ENCODE results near the gene FKBP1A.
A peak's percentile ranks its signal among the peaks of the same experiment; 100 is the strongest.

FKBP1A gene

DNA sequence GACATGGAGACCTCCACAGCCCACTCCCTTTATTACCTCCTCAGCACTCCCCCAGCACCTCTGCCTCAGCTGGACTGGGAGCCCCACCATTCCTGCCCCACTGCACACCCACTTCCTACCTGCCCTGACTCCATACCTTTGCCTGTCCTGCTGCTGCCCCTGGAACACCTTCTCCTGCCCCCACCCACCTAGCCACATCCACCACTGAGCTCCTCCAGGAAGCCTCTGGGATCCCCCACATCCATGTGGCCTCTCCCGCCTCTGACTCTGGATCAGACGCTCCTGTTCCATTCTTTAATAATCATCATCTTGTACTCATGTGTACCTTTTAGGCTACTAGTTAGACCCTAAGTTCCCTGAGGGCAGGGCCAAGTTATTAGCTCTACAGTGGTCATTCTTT is 61.8 kb downstream of the FKBP1A start:
- DNase-seq, result no peak

DNA sequence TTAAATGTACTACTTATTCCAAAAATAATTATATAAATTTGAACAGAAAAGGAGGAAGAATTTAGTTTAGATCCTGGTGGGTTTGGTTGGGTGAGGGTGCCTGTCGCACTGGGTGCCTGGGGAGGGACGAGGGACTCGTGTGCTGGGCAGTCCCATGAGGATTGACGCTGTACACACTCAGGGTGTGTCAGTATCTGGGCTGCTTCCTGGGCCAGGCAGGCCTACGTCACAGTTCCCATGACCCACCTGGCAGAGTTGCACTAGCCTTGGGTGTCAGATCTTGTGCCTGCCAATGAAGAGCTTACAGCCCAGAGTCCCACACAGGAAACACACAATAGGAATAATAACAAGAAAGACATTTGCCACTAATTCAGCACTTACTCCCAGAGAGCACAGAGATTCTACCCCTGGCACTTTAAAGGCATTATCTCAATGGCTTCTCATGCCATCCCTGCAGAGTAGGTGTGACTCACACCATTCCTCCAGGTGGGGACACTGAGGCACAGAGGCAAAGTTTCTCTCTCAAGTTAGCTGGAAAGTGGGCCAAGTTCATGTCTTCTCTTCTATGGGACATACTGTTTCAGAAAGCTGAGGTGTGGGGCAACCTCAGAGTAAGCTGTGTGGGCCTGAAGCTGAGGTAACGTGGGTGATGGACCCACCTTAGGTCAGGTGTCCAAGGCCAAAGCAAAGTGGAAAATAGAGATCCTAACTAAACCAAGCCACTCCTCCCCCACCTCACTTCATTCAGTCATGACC is 62.6 kb downstream of the FKBP1A start:
- peak; percentile 23 for DNase-seq

DNA sequence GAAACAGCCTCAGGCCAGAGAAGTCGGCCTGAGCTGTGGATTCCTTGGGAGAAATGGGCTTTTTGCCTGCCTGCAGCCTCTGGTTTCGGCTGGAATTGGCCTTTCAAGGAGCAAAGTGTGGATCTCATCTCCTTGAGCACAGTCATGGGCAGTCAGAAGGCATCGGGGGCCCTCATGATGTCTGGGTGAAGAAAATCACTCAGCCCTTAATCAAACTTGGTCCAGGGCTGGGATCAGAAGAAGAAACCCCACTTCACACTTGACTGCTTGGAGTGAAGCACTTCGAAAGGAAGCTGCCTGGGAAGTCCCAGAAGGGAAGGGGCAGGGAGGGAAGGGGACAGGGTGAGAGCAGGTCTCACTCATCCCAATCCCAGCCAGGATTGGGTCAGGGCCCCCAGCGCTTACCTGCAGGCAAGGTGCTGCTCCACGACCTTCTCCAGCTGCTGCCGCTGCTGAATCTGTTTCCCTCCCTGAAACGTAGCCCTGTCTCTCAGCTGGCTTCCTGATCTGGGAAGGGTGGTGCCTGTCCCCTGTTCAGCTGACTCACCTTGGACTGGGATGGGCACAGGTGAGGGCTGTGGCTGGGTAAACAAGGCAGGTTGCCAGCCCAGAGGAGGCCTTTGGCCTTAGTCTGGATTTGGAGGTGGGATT is 64.0 kb downstream of the FKBP1A start, which contains the start of gene SDCBP2:
Gene SDCBP2, minus strand, starts transcription at position 460 of the 651 bp plus-strand sequence. CDS start 8,723 bp downstream, outside the sequence.
- no peak for DNase-seq

DNA sequence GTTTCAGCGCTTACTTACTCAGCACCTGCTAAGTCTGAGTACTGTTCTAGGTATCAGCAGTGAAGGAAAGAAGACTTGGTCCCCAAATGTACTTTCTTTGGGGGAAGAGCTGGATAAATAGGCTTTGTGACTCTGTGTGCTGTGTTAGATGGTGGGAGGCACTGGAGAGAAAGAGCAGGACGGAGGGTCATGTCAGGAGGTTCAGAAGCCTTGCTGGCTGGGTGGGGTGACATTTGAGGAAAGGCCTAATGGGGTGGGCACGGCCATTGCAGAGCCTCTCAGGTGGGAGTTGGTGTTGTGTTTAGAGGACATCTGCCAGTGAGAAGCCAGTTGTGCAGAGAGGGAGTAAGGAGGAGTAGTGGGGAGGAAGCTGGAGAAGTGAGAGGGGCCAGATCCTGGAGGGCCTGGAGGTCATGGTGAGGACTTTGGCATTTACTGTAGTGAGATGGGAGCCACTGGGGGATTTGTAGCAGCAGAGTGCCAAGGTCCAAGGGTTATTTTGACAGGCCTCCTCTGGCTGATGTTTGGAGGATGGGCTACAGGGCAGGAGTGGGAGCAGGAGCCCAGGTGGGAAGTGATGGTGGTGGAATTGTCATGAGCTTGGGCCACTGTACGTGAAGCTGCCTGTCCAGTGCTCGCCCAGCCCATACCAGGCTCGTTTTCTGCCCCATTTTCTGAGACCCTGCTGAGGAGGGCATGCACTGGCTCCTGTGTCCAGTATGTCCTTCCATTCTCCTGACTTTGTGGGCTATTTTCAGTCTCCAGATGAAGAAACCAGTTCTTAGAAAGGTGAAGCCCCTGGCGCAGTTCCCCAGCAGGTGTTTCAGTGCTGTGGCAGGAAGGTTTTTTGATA is 64.8 kb downstream of the FKBP1A start:
- no peak for DNase-seq

DNA sequence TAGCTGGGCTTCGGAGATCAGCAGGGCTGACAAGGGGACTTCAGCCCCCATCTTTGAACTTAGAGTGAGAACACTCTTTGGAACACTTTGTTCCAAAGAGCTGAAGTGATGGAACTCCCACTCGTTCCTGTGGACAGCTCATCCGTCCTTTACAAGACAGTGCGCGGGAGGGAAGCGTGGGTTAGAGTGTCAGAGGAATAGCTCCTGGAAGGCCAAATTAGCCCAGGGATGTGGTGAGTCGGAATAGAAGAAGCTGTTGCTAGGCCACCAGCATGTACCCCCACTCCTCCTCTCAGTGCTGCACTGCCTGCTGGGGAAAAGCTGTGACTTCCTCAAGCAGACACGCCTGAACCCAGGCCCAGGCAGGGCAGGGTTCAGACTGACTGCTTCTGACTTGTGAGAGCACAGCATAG is 65.6 kb downstream of the FKBP1A start:
- DNase-seq, result no peak

DNA sequence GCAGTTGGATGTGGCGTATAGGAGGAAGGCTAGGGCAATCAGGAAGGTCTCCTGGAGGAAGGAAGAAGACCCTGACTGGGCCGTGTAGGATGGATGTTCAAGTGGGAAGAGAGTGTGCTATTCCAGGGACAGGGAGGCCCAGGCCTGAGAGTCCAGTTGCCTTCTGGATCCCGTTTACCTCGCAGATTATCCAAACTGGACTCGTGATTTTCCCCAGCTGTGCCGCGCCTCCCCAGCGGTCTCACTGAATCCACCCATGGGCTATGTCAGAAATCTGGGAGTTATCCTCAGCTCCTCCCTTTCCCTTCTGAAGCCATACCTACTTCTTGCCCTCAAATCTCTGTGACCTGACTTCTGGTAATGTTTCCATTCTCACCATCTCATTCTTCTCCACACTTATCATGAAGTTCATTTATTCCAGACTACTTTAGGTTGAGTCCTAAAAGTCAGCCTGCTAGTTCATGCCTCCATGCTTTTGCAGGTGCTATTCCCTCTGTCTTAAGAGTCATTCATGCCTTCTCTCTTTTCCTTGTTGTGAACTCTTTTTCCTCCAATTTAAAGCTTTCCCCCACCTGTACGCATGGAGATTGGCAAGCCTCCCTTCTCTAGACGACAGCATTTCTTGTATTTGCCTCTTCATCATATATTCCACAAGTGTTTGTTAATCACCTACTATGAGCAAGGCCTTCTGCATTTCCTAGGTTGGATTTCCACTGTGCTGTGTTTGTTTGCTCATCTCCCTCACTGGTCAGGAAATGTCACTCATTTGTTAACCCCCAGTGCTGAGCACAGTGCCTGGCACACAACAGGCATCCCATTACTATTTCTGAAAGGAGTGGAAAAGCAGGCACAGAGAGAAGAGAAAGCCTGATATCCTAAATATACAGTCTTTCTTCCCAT is 66.6 kb downstream of the FKBP1A start:
- peak; percentile 20 for DNase-seq

DNA sequence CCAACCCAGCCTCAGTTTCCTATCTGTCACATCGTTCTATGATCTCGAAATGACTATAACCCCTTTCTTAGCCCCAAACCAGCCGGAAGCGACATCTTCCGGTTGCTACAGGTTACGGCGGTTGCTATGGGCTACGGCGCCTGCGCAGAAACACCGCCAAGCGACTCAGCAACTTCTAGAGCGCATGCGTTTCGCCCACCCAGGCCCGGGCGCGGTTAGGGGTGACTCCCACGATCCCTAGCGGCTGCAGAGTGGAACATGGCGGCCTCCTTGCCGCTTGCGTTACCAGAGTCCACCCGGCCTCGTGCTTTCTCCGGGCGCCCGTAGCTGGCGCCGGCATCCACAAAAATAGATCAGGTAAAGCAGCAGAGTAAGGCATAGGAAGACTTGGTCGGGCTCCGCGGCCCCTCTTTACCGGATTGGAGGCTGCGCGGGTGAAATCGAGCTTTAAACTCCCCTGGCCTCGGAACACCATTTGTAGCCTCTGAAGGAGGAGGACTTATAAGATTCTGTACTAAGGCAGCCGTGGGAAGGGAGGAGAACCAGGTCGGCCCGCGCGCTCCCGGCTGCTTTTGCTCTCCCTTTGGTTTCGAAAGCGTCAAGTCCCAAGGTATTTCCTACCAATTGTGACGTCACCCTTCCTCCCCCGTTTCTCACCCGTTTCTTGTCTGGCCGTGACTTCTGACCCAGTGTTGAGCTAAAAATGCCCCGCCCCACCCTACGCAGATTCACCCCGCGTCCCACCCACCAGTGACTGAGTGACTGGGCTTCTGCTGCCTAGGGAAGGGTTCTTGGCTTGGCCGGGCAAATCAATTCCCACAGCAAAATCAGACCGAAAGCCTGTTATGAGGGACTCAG is 67.5 kb downstream of the FKBP1A start:
- DNase-seq, result peak; percentile 99

DNA sequence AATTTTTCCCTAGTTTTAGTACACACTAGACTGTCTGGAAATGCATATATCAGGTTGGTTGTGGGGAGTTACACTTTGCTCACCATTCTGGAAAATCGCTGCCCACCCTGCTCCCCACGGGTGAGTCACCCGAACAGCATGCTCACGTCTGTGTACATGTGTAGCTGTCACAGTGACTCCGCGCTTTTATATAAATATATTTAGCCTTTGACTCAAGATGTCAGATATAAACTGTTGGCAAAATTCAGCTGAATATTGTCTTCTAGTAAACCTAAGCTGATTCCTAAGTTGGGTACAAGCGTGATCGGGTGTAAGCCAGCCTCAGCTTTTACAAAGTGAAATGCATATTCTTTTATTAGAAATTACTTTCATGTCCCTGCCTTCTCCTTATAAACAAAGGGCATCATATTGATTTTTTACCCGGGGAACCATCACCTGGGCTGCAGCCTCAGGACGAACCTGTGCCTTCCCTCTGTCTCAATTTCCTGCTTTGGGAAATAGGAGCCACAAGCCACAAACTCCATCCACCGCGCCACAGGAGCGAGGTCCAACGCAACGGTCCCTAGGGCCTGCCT is 68.2 kb downstream of the FKBP1A start:
- peak; percentile 18 for DNase-seq

DNA sequence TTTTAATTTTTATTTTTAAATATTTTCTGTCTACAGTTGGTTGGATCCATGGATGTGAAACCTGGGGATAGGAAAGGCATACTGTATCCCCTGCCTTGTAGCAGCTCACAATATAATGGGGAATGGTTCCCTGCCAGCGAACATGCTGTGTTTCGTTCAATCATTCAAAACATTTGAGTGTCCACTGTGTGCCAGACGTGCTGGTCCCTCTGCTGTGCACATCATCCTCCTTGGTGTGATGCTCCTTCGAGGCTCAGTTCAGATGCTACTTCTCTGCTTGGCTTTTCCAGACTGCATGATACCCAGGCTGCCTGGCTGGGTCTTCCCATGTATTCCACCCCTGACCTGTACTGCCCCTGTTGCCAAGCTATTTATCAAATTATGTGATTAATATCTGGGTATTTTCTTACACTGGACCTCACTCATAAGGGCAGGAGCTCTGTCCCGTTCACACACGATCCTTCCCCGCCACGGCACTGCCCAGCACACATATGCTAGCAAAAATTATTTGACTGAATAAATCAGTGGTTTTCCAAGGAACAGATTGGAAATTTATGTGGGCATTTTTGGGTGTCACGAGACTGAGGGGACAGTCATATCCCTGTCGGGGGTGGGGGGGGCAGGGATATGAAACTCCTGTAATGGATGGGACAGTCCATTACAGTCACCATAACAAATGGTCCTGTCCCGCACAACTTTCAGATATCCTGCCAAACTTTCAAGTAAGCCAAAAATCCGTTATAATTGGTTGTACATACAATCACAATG is 68.8 kb downstream of the FKBP1A start:
- DNase-seq, result no peak

DNA sequence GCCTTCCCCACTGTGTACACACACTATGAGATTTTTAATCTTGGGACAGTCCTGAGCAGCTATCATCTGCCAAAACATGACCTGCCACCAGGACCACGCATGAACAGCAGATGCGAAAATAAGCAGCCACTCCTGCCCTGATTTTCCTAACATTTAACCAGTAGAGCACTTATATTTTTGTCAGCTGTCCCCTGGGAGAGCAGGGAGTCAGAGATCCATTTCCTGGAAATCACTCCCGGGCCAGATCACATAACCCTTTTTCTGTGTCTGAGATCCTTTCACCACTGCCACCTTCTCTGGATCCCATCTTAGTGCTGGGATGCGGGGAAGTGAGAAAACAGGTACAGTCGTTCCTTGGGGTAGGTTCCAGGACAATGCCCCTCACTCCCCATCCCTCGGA is 69.6 kb downstream of the FKBP1A start:
- no peak for DNase-seq

DNA sequence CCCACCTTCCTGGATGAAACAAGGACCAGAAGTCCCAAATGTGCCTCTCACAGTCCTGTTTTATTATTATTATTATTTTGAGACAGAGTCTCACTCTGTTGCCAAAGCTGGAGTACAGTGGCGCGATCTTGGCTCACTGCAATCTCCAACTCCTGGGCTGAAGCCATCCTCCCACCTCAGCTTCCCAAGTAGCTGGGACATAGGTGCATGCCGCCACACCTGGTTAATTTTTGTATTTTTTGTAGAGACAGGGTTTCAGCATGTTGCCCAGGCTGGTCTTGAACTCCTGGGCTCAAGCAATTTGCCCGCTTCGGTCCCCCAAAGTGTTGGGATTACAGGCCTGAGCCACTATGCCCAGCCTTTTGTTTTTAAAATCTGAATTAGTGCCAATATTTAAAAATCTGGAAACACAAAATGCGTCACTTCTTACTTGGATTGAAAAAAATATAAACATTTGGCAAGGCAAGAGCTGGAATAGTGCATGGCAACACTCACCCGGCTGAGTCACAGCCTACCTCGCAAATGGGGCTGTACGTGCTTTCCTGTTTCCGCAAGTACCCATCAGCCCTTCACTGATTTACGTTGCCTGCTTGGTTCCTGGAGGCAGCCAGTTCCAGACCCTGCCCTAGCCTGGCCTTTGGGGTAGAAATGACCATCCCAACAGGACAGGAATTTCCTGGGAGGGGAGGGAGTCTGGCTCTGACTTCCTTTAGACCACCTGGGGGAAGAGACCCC is 70.2 kb downstream of the FKBP1A start:
- no peak for DNase-seq

DNA sequence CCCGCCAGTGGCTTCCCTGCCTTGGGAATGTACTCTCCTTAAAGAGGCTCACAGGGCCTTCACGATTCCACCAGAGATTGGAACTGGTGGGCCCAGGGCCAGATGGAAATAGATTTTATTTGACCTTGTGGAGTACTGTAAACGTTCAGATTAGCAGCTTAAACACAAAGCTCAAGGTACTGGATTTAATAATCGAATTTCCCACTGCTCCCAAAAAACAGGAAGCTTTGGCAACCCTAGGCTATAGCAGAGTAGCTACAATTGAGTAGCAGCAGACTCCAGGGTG is 71.3 kb downstream of the FKBP1A start:
- no peak for DNase-seq

DNA sequence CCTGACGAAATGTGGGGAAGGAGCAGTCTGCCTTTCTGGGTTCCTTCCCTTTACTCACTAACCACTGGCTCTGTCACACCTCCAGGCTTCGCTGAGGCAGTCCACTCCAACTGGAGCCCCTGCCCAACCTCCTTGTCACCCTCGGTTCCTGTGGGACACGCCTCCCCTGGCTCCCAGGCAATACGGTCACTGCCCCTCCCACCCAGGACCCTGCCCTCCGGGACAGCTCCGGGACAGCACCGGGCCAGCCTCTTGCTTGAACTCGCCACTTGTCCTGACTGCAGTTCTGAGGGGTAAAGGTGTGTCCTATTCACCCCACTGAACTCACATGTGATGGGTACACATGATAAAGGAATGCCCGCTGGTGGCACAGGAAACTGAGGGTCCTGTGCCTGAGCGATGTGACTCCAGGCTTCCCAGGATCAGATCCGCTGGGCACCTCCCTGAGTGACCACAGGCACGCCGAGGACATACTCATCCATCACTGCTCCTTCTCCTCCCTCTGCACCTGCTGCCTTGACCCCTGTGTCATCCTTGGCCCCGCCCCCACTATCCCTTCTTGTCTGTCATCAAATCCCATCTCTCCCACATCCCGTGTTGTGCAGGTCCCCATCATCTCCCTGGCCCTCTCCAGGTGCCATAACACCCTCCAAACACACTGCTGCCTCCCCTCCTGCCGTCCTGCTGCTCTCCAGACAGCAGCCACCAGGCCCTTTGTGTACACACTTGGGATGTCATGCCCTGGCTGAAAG is 71.8 kb downstream of the FKBP1A start:
- no peak for DNase-seq

DNA sequence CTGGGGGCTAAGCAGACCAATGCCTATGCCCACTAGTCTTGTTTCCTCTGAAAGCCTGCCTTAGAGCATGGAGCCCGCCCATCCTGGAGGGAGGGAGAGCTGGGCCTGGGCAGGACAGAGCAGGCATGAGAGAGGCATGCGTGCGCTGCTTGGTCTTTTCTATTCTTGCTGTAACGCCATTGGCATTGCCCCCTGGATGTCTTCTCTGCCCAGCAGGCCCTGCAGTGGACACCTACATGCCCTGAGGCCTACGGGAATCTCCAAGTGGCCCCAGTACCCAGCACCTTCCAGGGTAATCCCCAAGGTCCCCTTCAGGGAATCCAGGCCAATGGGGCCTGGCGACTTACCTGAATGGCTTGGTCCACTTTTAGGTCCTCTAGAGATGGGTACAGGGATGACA is 72.8 kb downstream of the FKBP1A start:
- DNase-seq, result no peak

DNA sequence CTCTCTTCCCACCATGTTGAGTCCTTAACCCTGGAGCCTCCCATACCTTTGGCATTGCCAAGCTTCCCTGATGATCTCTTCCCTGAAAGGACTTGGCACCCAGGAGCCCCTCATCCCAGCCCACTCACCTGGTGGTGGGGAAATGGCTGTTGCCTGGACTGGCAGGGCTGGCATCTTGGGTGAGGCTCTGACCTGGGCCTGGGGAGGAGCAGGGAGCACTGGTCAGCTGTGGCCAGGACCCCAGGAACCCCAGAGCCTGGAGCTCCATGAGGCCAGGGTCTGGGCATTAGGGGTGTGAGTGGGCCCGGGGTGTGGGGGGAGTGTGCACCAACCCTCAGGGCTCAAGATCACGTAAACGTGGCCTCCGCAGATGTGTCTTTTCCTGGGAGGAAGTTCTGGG is 73.4 kb downstream of the FKBP1A start:
- DNase-seq, result no peak

DNA sequence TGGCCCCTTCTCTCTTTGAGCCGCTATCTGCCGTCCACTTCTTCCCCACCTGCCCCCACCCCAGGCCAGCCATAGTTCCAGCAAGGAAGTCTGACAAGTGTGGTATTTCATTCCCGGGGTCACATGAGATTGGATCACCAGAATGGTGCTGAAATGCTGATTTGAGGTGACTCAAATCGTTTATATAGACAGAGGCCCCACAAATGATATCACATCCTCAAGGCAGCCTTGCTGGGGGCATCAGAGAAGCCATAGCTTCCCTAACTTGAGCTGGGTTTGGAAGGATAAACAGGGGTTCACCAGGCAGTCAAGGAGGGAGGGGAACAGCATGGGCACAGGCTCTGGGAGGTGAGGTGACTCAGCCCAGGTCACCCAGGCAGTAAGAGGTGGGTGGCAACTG is 73.8 kb downstream of the FKBP1A start:
- DNase-seq, result no peak

Measured in activated CD4-positive, alpha-beta T cell treated with anti-CD3 and anti-CD28 coated beads, Interleukin-2, amount 50 U/mL, for 16 hours (primary cell).